Cardiac fibroblast (primary cell): ENCODE measurements around the gene CFAP54.

ENCODE experiments used
- DNase-seq, 2 donors: peaks; one replicate each; pipeline versions ENCODE4 v3.0.0 to v3.0.0-alpha.2; 2010; ENCODE audit warnings: low read depth in 2 of 2
- H3K4me3 ChIP-seq, 2 donors: replicated peaks in 1 of 2; 1 replicate in 1 of 2; 2 replicates in 1 of 2; pipeline ENCODE4 v1.5.1; 2011; ENCODE audit warnings: low read depth in 2 of 2, low read length in 2 of 2, mild to moderate bottlenecking in 2 of 2, moderate library complexity in 1 of 2
- CTCF ChIP-seq: IDR thresholded peaks from one replicate; pipeline ENCODE4 v1.5.1; 2011; ENCODE audit warnings: low read depth, mild to moderate bottlenecking, low read length, inconsistent platforms

The CFAP54 gene

GRCh38 chr12:96850676-96851075 is 361.3 kb downstream of the CFAP54 start:
- no peak for TF ChIP-seq CTCF
- H3K4me3 ChIP-seq: no peak overlapping the region
- DNase-seq: no peak

- H3K4me3 ChIP-seq: no peak overlapping the region
- TF ChIP-seq CTCF: no peak
- no peak for DNase-seq
Observed at GRCh38 chr12:96858162-96858561, 368.8 kb downstream of the CFAP54 start.

- peak in 1 of 2 donors; percentile 58 for DNase-seq
- no peak for TF ChIP-seq CTCF
- H3K4me3 ChIP-seq: no peak overlapping the region
Observed at GRCh38 chr12:96861656-96862055, 372.3 kb downstream of the CFAP54 start.

GRCh38 chr12:96862326-96862725 is 372.9 kb downstream of the CFAP54 start:
- no peak overlapping the region for H3K4me3 ChIP-seq
- no peak for DNase-seq
- TF ChIP-seq CTCF: no peak

- no peak for TF ChIP-seq CTCF
- DNase-seq: no peak
- no peak overlapping the region for H3K4me3 ChIP-seq
Observed at GRCh38 chr12:96864335-96864734, 375.0 kb downstream of the CFAP54 start.

GRCh38 chr12:96866801-96867590 is 377.6 kb downstream of the CFAP54 start:
- no peak for DNase-seq
- TF ChIP-seq CTCF: no peak
- no peak overlapping the region for H3K4me3 ChIP-seq

GRCh38 chr12:96870946-96871345 is 381.6 kb downstream of the CFAP54 start:
- H3K4me3 ChIP-seq: no peak overlapping the region
- TF ChIP-seq CTCF: no peak
- no peak for DNase-seq
